ENCODE measurements around the gene NDUFA8. TPM values are rescaled to one million over a fixed set of nuclear protein-coding genes. Genes with fewer than 3 reads are reported as not detected.
A peak's percentile ranks its signal among the peaks of the same experiment; 100 is the strongest.

Gene NDUFA8
- total and polyA plus RNA-seq, 9 of the 15 experiments (the other 6 are each of a cell fraction or from before 2014, with no cell fraction given) = 105 to 212 (median 133) TPM

GRCh38 chr9:122109035-122109813, 50.4 kb downstream of the NDUFA8 start (continued):
- no peak for TF ChIP-seq ZNF239 (CRISPR knock-in tag; IDR thresholded peaks at IDR 0.05)
- TF ChIP-seq, protein P1, sequence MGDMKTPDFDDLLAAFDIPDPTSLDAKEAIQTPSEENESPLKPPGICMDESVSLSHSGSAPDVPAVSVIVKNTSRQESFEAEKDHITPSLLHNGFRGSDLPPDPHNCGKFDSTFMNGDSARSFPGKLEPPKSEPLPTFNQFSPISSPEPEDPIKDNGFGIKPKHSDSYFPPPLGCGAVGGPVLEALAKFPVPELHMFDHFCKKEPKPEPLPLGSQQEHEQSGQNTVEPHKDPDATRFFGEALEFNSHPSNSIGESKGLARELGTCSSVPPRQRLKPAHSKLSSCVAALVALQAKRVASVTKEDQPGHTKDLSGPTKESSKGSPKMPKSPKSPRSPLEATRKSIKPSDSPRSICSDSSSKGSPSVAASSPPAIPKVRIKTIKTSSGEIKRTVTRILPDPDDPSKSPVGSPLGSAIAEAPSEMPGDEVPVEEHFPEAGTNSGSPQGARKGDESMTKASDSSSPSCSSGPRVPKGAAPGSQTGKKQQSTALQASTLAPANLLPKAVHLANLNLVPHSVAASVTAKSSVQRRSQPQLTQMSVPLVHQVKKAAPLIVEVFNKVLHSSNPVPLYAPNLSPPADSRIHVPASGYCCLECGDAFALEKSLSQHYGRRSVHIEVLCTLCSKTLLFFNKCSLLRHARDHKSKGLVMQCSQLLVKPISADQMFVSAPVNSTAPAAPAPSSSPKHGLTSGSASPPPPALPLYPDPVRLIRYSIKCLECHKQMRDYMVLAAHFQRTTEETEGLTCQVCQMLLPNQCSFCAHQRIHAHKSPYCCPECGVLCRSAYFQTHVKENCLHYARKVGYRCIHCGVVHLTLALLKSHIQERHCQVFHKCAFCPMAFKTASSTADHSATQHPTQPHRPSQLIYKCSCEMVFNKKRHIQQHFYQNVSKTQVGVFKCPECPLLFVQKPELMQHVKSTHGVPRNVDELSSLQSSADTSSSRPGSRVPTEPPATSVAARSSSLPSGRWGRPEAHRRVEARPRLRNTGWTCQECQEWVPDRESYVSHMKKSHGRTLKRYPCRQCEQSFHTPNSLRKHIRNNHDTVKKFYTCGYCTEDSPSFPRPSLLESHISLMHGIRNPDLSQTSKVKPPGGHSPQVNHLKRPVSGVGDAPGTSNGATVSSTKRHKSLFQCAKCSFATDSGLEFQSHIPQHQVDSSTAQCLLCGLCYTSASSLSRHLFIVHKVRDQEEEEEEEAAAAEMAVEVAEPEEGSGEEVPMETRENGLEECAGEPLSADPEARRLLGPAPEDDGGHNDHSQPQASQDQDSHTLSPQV (IDR thresholded peaks at IDR 0.05) = no peak
- no peak for TF ChIP-seq CBFA2T2 (conservative IDR thresholded peaks at IDR 0.05)
- TF ChIP-seq C11orf30 (IDR thresholded peaks at IDR 0.05; ENCODE audit: low read depth) = no peak
- TF ChIP-seq, protein P2, sequence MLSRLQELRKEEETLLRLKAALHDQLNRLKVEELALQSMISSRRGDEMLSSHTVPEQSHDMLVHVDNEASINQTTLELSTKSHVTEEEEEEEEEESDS (CRISPR knock-in tag; IDR thresholded peaks at IDR 0.05) = no peak
- TF ChIP-seq BDP1 (IDR thresholded peaks at IDR 0.05; ENCODE audit: insufficient read depth, insufficient read length) = no peak
- TF ChIP-seq PHF20 (IDR thresholded peaks at IDR 0.05; ENCODE audit: partially characterized antibody) = no peak
- TF ChIP-seq, protein P3, sequence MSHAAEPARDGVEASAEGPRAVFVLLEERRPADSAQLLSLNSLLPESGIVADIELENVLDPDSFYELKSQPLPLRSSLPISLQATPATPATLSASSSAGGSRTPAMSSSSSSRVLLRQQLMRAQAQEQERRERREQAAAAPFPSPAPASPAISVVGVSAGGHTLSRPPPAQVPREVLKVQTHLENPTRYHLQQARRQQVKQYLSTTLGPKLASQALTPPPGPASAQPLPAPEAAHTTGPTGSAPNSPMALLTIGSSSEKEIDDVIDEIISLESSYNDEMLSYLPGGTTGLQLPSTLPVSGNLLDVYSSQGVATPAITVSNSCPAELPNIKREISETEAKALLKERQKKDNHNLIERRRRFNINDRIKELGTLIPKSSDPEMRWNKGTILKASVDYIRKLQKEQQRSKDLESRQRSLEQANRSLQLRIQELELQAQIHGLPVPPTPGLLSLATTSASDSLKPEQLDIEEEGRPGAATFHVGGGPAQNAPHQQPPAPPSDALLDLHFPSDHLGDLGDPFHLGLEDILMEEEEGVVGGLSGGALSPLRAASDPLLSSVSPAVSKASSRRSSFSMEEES (CRISPR knock-in tag; IDR thresholded peaks at IDR 0.05) = no peak
- TF ChIP-seq ZNF133 (CRISPR knock-in tag; IDR thresholded peaks at IDR 0.05) = no peak
- TF ChIP-seq USF2 (CRISPR knock-in tag; IDR thresholded peaks at IDR 0.05) = no peak
- TF ChIP-seq L3MBTL2 (IDR thresholded peaks at IDR 0.05) = no peak
- TF ChIP-seq ZNF707 (CRISPR knock-in tag; conservative IDR thresholded peaks at IDR 0.05) = no peak
- TF ChIP-seq, protein P4, sequence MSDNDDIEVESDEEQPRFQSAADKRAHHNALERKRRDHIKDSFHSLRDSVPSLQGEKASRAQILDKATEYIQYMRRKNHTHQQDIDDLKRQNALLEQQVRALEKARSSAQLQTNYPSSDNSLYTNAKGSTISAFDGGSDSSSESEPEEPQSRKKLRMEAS (CRISPR knock-in tag; IDR thresholded peaks at IDR 0.05) = no peak
- TF ChIP-seq, protein P5, sequence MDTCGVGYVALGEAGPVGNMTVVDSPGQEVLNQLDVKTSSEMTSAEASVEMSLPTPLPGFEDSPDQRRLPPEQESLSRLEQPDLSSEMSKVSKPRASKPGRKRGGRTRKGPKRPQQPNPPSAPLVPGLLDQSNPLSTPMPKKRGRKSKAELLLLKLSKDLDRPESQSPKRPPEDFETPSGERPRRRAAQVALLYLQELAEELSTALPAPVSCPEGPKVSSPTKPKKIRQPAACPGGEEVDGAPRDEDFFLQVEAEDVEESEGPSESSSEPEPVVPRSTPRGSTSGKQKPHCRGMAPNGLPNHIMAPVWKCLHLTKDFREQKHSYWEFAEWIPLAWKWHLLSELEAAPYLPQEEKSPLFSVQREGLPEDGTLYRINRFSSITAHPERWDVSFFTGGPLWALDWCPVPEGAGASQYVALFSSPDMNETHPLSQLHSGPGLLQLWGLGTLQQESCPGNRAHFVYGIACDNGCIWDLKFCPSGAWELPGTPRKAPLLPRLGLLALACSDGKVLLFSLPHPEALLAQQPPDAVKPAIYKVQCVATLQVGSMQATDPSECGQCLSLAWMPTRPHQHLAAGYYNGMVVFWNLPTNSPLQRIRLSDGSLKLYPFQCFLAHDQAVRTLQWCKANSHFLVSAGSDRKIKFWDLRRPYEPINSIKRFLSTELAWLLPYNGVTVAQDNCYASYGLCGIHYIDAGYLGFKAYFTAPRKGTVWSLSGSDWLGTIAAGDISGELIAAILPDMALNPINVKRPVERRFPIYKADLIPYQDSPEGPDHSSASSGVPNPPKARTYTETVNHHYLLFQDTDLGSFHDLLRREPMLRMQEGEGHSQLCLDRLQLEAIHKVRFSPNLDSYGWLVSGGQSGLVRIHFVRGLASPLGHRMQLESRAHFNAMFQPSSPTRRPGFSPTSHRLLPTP (IDR thresholded peaks at IDR 0.05; ENCODE audit: borderline replicate concordance, extremely low read depth, insufficient read length) = peak; percentile 46
- TF ChIP-seq MEF2A (IDR thresholded peaks at IDR 0.05; ENCODE audit: control insufficient read depth, low read depth, low read length) = no peak

Measured in K562 (cell line).